VCaP (cell line): Measurements from ENCODE around the gene POLE4.
A peak's percentile ranks its signal among the peaks of the same experiment; 100 is the strongest.

Experiments
- H3K27ac ChIP-seq: fragments of 450-650 bp; 2 replicates; pipeline ENCODE4 v1.5.1; 2017
- TF ChIP-seq, protein P1 (sequence below): fragments of 450-650 bp; conservative IDR thresholded peaks from 2 replicates; pipeline ENCODE4 v1.5.1; 2017; ENCODE audit warnings: mild to moderate bottlenecking, moderate library complexity

POLE4 gene

DNA sequence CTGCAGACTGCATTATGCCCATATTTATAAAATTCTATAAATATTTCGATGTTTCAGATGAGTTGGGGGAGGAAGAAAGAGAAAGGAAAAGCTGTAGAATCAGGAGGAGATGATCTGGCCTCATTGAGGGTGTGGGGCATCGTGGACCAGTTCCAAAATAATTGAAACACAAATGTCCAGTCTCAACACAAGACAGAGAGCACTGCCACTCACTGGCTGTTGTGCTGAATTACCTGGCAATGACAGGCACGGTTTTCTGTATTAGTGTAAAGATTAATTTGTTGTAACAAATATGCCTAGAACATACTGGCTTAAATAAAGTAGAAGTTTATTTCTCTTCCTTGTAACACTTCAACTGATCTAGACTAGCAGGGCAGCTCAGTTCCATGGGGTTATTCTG, 24.1 kb downstream of the POLE4 start:
- H3K27ac ChIP-seq, result no peak overlapping the region
- TF ChIP-seq, protein P1, sequence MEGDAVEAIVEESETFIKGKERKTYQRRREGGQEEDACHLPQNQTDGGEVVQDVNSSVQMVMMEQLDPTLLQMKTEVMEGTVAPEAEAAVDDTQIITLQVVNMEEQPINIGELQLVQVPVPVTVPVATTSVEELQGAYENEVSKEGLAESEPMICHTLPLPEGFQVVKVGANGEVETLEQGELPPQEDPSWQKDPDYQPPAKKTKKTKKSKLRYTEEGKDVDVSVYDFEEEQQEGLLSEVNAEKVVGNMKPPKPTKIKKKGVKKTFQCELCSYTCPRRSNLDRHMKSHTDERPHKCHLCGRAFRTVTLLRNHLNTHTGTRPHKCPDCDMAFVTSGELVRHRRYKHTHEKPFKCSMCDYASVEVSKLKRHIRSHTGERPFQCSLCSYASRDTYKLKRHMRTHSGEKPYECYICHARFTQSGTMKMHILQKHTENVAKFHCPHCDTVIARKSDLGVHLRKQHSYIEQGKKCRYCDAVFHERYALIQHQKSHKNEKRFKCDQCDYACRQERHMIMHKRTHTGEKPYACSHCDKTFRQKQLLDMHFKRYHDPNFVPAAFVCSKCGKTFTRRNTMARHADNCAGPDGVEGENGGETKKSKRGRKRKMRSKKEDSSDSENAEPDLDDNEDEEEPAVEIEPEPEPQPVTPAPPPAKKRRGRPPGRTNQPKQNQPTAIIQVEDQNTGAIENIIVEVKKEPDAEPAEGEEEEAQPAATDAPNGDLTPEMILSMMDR, result peak; percentile 52

DNA sequence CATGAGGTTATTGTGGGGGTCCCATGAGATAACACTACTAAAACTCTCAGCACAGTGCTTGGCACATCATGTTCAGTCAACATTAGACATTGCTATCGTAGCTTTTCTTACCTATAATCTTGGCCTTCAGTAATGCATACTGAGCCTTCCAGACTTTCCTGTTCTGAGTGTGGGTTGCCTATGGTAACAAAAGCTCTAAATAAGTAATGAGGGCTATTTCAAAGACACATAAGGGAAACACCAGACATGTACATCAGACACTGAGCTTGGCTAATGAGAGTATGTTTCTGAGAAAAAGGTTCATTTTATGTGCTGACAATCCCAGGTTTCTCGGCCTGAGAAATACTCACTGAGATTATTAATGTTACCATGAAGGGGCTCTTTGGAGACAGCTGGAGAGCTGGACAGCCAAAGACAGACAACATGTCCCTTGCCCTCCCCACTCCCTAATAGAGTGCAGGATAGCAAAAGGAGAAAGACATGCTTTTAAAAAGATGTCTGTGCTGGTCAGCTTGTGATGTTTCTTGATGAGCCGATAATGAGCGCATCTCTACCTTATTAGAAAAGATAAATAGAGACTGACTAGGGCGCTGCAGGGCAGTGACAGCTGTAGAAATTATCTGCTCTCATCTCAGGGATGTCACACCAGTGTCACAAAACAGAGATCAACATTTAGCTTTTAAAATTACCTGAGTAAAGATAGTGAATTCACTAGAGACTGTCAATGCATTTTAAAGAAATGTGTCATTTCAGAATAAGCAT, 25.4 kb downstream of the POLE4 start:
- H3K27ac ChIP-seq, result no peak overlapping the region
- TF ChIP-seq, protein P1, result no peak

DNA sequence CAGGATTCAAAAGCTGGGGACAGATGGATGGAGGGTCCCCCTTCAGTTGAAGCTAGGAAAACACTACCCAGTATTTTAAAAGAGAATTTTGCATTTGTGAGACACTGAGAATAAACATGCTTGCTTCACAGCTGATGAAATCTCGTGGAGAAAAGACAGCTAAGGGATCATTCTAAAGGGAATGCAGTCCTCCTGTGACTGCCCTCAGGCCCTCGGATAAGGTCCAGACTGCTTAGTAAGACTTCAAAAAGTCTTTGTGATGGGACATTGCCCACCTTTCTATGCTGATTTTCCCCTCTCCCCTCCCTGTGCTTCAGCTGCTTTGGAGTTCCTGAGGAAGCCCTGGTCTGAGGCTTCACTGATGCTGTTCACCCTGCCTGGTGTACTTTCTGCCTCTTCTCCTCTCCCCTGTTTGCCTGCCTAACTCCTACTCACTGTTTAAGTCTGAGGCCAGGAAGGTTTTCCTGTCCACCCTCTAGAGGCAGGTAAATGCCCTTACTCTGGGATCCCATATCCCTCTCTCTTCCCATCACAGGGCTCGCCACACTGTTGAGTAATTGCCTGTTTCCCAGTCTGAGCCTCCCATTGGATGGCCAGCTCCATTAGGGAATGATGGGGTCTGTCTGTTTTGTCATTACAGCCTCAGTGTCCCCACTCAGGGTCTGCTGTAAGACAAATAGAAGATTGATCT, 26.6 kb downstream of the POLE4 start:
- H3K27ac ChIP-seq, result no peak overlapping the region
- TF ChIP-seq, protein P1, result no peak

DNA sequence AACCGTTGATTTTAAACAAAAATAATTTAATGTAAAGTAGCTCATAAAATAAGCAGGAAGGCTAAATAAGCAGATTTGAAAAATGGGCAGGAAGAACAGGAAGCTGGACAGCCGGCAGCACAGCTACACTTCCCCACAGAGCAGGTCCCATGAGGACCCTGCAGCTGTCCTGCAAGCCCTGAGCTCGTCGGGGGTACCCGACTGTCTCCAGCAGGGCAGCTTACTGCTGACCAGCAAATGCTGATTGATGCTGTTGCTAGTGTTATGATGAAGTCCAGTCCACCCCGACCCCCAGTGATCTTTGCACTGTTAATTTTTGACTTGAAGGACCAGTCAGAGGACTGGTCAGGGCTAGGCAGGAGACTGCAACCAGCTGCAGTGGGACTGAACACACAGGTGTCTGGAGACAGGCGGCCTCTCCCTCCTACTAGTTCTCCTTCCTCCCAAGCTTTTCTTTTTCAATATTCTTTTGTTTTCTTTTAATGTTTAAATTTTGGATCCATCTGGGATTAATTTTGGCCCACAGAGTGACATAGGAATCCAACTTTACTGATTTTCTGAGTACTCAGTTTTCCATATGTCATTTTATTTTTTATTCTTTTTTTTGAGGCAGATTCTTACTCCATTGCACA, 27.7 kb downstream of the POLE4 start:
- TF ChIP-seq, protein P1, result no peak

DNA sequence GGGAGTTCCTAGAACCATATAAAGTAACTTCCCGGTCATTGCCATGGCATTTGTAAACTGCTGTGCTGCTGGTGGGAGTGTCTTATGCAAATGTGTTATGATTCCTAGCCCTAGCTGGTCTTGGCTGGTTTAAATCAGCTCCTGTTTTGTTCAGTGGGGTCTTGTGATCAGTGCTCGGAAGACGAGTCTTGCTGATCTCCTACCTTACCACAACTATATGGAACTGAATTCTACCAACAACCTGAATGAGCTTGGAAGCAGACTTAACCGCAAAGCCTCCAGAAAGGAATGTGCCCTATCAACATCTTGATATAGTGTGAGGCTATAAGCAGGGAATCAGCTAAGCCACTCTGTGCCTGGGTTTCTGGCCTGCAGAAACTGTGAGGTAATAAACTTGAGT, 33.5 kb downstream of the POLE4 start:
- no peak overlapping the region for H3K27ac ChIP-seq
- TF ChIP-seq, protein P1, result no peak

More for the DNA sequence above, 27.7 kb downstream of the POLE4 start:
- H3K27ac ChIP-seq, result no peak overlapping the region

DNA sequence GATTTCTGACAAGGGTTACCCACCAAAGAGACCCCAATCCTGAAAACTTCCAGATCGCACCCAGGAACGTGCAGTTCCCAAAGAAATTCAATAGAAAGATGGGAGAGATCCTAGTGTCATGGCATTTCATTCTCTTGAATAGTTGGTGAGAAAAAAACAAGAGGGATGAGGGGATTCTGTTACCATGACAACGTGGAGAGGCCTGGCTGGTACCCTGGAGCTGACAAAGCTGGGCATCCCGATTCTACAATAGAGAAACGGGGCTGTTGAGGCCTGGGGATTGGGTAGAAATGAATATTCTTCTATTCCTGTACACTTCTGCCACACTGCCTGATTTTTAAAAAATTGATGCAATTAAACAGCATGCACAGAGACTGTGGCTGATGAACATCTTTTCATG, 41.0 kb downstream of the POLE4 start:
- H3K27ac ChIP-seq, result no peak overlapping the region
- TF ChIP-seq, protein P1, result no peak

DNA sequence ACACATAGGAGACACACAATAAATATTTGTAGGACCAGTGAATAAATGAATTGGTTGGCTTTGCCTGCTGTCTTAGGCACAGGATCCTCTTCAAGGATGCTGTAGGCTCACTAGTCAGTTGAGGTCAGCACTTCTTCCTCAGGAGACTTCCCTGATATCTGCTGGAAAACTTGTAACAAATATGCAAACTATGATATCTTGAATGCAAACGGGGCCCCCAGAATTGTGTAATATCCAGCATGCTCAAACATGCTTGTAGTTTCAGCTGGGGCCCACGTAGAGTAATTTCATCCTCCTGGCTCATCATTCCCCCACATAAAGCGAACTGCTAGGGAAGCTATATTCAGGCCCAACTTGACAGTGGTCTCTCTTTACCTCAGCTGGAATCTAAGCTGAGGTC, 43.6 kb downstream of the POLE4 start:
- TF ChIP-seq, protein P1, result no peak
- H3K27ac ChIP-seq, result no peak overlapping the region
